Measurements from ENCODE around the gene DUS3L.

The DUS3L gene

GRCh38 chr19:5799247-5800241 lies 8.6 kb upstream of the DUS3L start:
- TF ChIP-seq FOXM1 (IDR thresholded peaks at IDR 0.05; ENCODE audit: borderline replicate concordance, low read depth) (no peak), EP300 (IDR thresholded peaks at IDR 0.05; ENCODE audit: borderline replicate concordance) (no peak), EGR1 (IDR thresholded peaks at IDR 0.05) (no peak), TEAD4 (IDR thresholded peaks at IDR 0.05) (no peak), RAD21 (IDR thresholded peaks at IDR 0.05; ENCODE audit: low read depth) (no peak), CREB1 (IDR thresholded peaks at IDR 0.05; ENCODE audit: low read depth) (no peak), REST (IDR thresholded peaks at IDR 0.05; ENCODE audit: low read depth) (no peak), NFIC (IDR thresholded peaks at IDR 0.05) (no peak), TCF12 (IDR thresholded peaks at IDR 0.05; ENCODE audit: low read depth) (no peak), ZBTB7A (IDR thresholded peaks at IDR 0.05; ENCODE audit: low read depth) (no peak), CEBPB (IDR thresholded peaks at IDR 0.05) (no peak), TAF1 (IDR thresholded peaks at IDR 0.05; ENCODE audit: low read depth) (no peak), YY1 (IDR thresholded peaks at IDR 0.05; ENCODE audit: low read depth) (no peak)
- TF ChIP-seq, protein P1, sequence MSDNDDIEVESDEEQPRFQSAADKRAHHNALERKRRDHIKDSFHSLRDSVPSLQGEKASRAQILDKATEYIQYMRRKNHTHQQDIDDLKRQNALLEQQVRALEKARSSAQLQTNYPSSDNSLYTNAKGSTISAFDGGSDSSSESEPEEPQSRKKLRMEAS (IDR thresholded peaks at IDR 0.05) = no peak
- TF ChIP-seq, protein P2, sequence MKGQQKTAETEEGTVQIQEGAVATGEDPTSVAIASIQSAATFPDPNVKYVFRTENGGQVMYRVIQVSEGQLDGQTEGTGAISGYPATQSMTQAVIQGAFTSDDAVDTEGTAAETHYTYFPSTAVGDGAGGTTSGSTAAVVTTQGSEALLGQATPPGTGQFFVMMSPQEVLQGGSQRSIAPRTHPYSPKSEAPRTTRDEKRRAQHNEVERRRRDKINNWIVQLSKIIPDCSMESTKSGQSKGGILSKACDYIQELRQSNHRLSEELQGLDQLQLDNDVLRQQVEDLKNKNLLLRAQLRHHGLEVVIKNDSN (IDR thresholded peaks at IDR 0.05) = no peak

- TF ChIP-seq EP300 (IDR thresholded peaks at IDR 0.05; ENCODE audit: borderline replicate concordance) = no peak
- TF ChIP-seq ZBTB7A (IDR thresholded peaks at IDR 0.05; ENCODE audit: low read depth) = no peak
- TF ChIP-seq YY1 (IDR thresholded peaks at IDR 0.05; ENCODE audit: low read depth) = no peak
- TF ChIP-seq CEBPB (IDR thresholded peaks at IDR 0.05) = no peak
- TF ChIP-seq REST (IDR thresholded peaks at IDR 0.05; ENCODE audit: low read depth) = no peak
- TF ChIP-seq TAF1 (IDR thresholded peaks at IDR 0.05; ENCODE audit: low read depth) = no peak
- no peak for TF ChIP-seq EGR1 (IDR thresholded peaks at IDR 0.05)
- TF ChIP-seq FOXM1 (IDR thresholded peaks at IDR 0.05; ENCODE audit: borderline replicate concordance, low read depth) = no peak
- TF ChIP-seq NFIC (IDR thresholded peaks at IDR 0.05) = no peak
- no peak for TF ChIP-seq TCF12 (IDR thresholded peaks at IDR 0.05; ENCODE audit: low read depth)
- no peak for TF ChIP-seq TEAD4 (IDR thresholded peaks at IDR 0.05)
- TF ChIP-seq, protein P2 (IDR thresholded peaks at IDR 0.05) = no peak
- TF ChIP-seq, protein P1 (IDR thresholded peaks at IDR 0.05) = no peak
- TF ChIP-seq CREB1 (IDR thresholded peaks at IDR 0.05; ENCODE audit: low read depth) = no peak
- TF ChIP-seq RAD21 (IDR thresholded peaks at IDR 0.05; ENCODE audit: low read depth) = no peak
These were observed 7.3 kb upstream of the DUS3L start for GRCh38 chr19:5798244-5798643.

- TF ChIP-seq FOXM1 (IDR thresholded peaks at IDR 0.05; ENCODE audit: borderline replicate concordance, low read depth) = no peak
- TF ChIP-seq YY1 (IDR thresholded peaks at IDR 0.05; ENCODE audit: low read depth) = no peak
- TF ChIP-seq TEAD4 (IDR thresholded peaks at IDR 0.05) = no peak
- TF ChIP-seq TCF12 (IDR thresholded peaks at IDR 0.05; ENCODE audit: low read depth) = no peak
- TF ChIP-seq RAD21 (IDR thresholded peaks at IDR 0.05; ENCODE audit: low read depth) = no peak
- TF ChIP-seq EGR1 (IDR thresholded peaks at IDR 0.05) = no peak
- TF ChIP-seq TAF1 (IDR thresholded peaks at IDR 0.05; ENCODE audit: low read depth) = no peak
- no peak for TF ChIP-seq EP300 (IDR thresholded peaks at IDR 0.05; ENCODE audit: borderline replicate concordance)
- TF ChIP-seq CREB1 (IDR thresholded peaks at IDR 0.05; ENCODE audit: low read depth) = no peak
- TF ChIP-seq, protein P2 (IDR thresholded peaks at IDR 0.05) = no peak
- no peak for TF ChIP-seq ZBTB7A (IDR thresholded peaks at IDR 0.05; ENCODE audit: low read depth)
- no peak for TF ChIP-seq NFIC (IDR thresholded peaks at IDR 0.05)
- no peak for TF ChIP-seq CEBPB (IDR thresholded peaks at IDR 0.05)
- no peak for TF ChIP-seq REST (IDR thresholded peaks at IDR 0.05; ENCODE audit: low read depth)
These were observed 4.5 kb upstream of the DUS3L start for GRCh38 chr19:5795382-5795919.

All from Ishikawa (cell line).